Muscle of leg (tissue), 11 donors: ENCODE results near the gene PSMD6. TPM values are rescaled to one million over a fixed set of nuclear protein-coding genes. Genes with fewer than 3 reads are reported as not detected.

Experiments used
- DNase-seq: peaks from one replicate; pipeline ENCODE4 v3.0.0; 2013
- H3K27ac ChIP-seq: one replicate; pipeline ENCODE4 v1.5.1; 2013; ENCODE audit warnings: mild to moderate bottlenecking, low read length, control low read depth
- H3K27me3 ChIP-seq: one replicate; pipeline ENCODE4 v1.6.1; 2013; ENCODE audit warnings: low read length; ENCODE audit not compliant: control insufficient read depth, insufficient read depth
- H3K36me3 ChIP-seq: one replicate; pipeline ENCODE4 v1.6.1; 2013; ENCODE audit warnings: low read length; ENCODE audit not compliant: control insufficient read depth, insufficient read depth
- H3K4me1 ChIP-seq: one replicate; pipeline ENCODE4 v1.6.1; 2013; ENCODE audit warnings: low read length; ENCODE audit not compliant: control insufficient read depth, insufficient read depth
- H3K4me3 ChIP-seq: one replicate; pipeline ENCODE4 v1.5.1; 2013; ENCODE audit warnings: low read length, control low read depth
- H3K9me3 ChIP-seq: replicated peaks from 2 replicates; pipeline ENCODE4 v1.6.1; 2013; ENCODE audit warnings: low read depth, low read length; ENCODE audit not compliant: control insufficient read depth
- WGBS: methylation state at CpG from one replicate; pipeline ENCODE4 v1.1.5; 2013; ENCODE audit warnings: missing lambda C conversion rate; ENCODE audit not compliant: insufficient coverage; 5-methylcytosine and 5-hydroxymethylcytosine counted together
- polyA plus RNA-seq, 8 donors: library from polyadenylated mRNA; unstranded; fragments of 120-200 nt; gene quantifications; one replicate each; pipeline versions ENCODE4 v1.2.1 to v1.2.3, GENCODE V29; 2013; ENCODE audit warnings: inconsistent platforms in 1 of 8, low replicate concordance in 1 of 8; ENCODE audit not compliant: insufficient read length in 8 of 8, insufficient read depth in 1 of 8
- total RNA-seq: library from RNA; stranded (reverse); fragments of 120-200 nt; gene quantifications from one replicate; pipeline ENCODE4 v1.2.4, GENCODE V29; 2013

PSMD6 gene
- total and polyA plus RNA-seq, 9 donors, result 68.6 to 87.6 (median 80.6) TPM

DNA sequence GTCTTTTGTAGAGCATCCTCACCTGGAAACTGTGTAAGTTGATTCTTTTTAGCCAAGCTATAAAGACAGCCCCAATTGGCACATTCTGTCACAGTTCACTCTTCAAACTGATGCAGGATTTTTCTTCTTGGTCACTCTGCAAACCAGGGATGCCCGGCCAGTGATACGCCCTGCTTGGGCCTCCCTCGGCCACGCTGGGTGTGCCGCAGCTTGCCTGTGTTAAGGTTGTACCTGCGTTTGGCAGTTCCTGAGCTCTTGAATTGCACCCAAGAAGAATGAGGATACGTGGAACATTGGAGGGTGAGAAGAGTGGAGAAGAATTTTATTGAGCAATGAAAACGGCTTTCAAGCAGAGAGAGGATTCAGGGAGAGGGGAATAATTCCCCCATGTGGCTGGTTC, 49.9 kb downstream of the PSMD6 start:
- no peak overlapping the region for H3K4me3 ChIP-seq
- WGBS, result 93% methylated on average over 7 of the region's 8 CpGs
- H3K27ac ChIP-seq, result no peak overlapping the region
- H3K4me1 ChIP-seq, result peaks cover 23% of the 10 kb centered on the region
- peaks cover 8% of the 10 kb centered on the region for H3K36me3 ChIP-seq
- no peak for DNase-seq
- H3K27me3 ChIP-seq, result no peaks in the 10 kb centered on the region
- no peaks in the 10 kb centered on the region for H3K9me3 ChIP-seq

- peaks cover 8% of the 10 kb centered on the region for H3K36me3 ChIP-seq
- no peaks in the 10 kb centered on the region for H3K9me3 ChIP-seq
- no peak overlapping the region for H3K4me3 ChIP-seq
- no peak for DNase-seq
- no peaks in the 10 kb centered on the region for H3K27me3 ChIP-seq
- peaks cover 22% of the 10 kb centered on the region for H3K4me1 ChIP-seq
- 75% methylated on average over 2 of the region's 4 CpGs for WGBS
- H3K27ac ChIP-seq, result no peak overlapping the region
Measured at GRCh38 chr3:63972987-63973386, 50.3 kb downstream of the PSMD6 start.

GRCh38 chr3:63972196-63972595, 51.1 kb downstream of the PSMD6 start:
- Histone ChIP-seq H3K9me3 (no peaks in the 10 kb centered on the region), H3K4me1 (peaks cover 26% of the 10 kb centered on the region), H3K4me3 (no peak overlapping the region), H3K27me3 (no peaks in the 10 kb centered on the region), H3K36me3 (peaks cover 8% of the 10 kb centered on the region), H3K27ac (no peak overlapping the region)
- WGBS, result no CpG with 5 or more reads among the region's 2 CpGs
- peak; percentile 13 for DNase-seq

GRCh38 chr3:63970631-63971475, 52.4 kb downstream of the PSMD6 start:
- Histone ChIP-seq H3K4me3 (no peak overlapping the region), H3K36me3 (peaks cover 8% of the 10 kb centered on the region), H3K4me1 (peaks cover 19% of the 10 kb centered on the region), H3K27ac (no peak overlapping the region), H3K27me3 (no peaks in the 10 kb centered on the region), H3K9me3 (no peaks in the 10 kb centered on the region)
- DNase-seq, result peak; percentile 80
- WGBS, result 0% methylated on average over 2 of the region's 11 CpGs

DNA sequence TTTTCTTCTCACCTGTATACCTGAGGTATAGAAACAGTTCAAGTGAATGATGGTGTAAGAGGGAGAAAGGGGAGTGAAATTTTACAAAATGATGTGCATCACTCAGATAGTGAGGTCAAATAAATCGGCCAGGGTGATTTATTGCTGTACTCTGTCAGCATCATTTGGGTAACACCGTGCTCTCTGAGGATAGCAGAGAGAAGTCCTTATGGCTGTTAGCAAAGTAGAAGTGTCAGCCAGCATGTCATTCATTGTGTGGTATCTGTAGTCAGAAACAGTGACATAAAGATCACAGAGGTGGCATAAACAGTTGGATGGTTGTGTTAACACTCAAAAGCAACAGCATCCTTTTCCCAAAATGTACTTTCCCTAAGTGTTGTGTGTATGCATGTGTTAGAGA, 53.4 kb downstream of the PSMD6 start:
- Histone ChIP-seq H3K27me3 (no peaks in the 10 kb centered on the region), H3K36me3 (peaks cover 8% of the 10 kb centered on the region), H3K4me3 (no peak overlapping the region), H3K9me3 (no peaks in the 10 kb centered on the region), H3K27ac (no peak overlapping the region), H3K4me1 (peaks cover 16% of the 10 kb centered on the region)
- 10% methylated on average over 2 of the region's 2 CpGs for WGBS
- no peak for DNase-seq

- Histone ChIP-seq H3K27ac (no peak overlapping the region), H3K36me3 (peaks cover 5% of the 10 kb centered on the region), H3K27me3 (no peaks in the 10 kb centered on the region), H3K4me1 (peaks cover 12% of the 10 kb centered on the region), H3K9me3 (no peaks in the 10 kb centered on the region), H3K4me3 (no peak overlapping the region)
- DNase-seq, result no peak
- WGBS, result no CpG with 5 or more reads among the region's 3 CpGs
Measured at GRCh38 chr3:63968612-63969350, 54.5 kb downstream of the PSMD6 start.

- WGBS, result 12% methylated on average over 5 of the region's 11 CpGs
- H3K36me3 ChIP-seq, result no peaks in the 10 kb centered on the region
- H3K4me3 ChIP-seq, result peak overlapping the region; percentile 4
- DNase-seq, result peak; percentile 70
- H3K27me3 ChIP-seq, result no peaks in the 10 kb centered on the region
- peaks cover 12% of the 10 kb centered on the region for H3K4me1 ChIP-seq
- no peaks in the 10 kb centered on the region for H3K9me3 ChIP-seq
- peak overlapping the region; percentile 8 for H3K27ac ChIP-seq
Measured at GRCh38 chr3:63967675-63968611, 55.4 kb downstream of the PSMD6 start.

GRCh38 chr3:63966871-63967270, 56.4 kb downstream of the PSMD6 start:
- DNase-seq, result no peak
- Histone ChIP-seq H3K4me3 (no peak overlapping the region), H3K9me3 (no peaks in the 10 kb centered on the region), H3K4me1 (peaks cover 11% of the 10 kb centered on the region), H3K27me3 (no peaks in the 10 kb centered on the region), H3K27ac (no peak overlapping the region), H3K36me3 (no peaks in the 10 kb centered on the region)
- no CpG with 5 or more reads among the region's 1 CpG for WGBS

DNA sequence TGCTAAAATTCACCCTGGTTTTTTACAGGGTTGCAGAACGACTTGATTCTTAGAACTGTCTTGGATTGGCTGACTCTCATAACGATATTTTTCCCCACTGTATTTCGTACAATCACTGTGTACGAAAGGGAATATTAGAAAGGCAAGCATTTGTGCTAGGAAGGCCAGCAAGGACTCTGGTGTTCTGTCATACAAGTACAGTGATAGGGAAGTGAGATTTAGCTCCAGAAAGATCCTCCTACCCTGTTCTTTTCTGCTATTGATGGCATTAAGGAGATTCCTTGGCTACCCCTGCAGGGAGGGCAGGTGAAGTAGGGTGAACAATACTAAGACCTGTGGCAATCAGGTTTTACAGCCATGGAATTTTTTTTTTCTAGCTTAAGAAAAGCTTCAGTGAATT, 57.3 kb downstream of the PSMD6 start:
- no CpG with 5 or more reads among the region's 4 CpGs for WGBS

More for the DNA sequence above, 57.3 kb downstream of the PSMD6 start:
- peaks cover 10% of the 10 kb centered on the region for H3K4me1 ChIP-seq
- no peaks in the 10 kb centered on the region for H3K27me3 ChIP-seq
- H3K27ac ChIP-seq, result no peak overlapping the region
- no peak for DNase-seq
- no peaks in the 10 kb centered on the region for H3K36me3 ChIP-seq
- no peak overlapping the region for H3K4me3 ChIP-seq
- no peaks in the 10 kb centered on the region for H3K9me3 ChIP-seq
